ENCODE measurements around the gene GSK3A. TPM values are rescaled to one million over a fixed set of nuclear protein-coding genes. Genes with fewer than 3 reads are reported as not detected.

GSK3A gene
- total and polyA plus RNA-seq, 7 donors, result 48.7 to 117 (median 64.8) TPM

- Histone ChIP-seq H3K9me3 (no peaks in the 10 kb centered on the region), H3K27ac (no peak overlapping the region), H3K27me3 (ENCODE audit: insufficient read depth in 3 of 3, low read length in 2 of 3) (no peaks in the 10 kb centered on the region), H3K36me3 (ENCODE audit: insufficient read depth in 1 of 2, low read depth in 1 of 2) (peaks cover 7 to 96% of the 10 kb centered on the region in 2 donors), H3K4me1 (no peaks in the 10 kb centered on the region), H3K4me3 (no peak overlapping the region)
- DNase-seq (peak in 1 of 2 donors; percentile 23), ATAC-seq (no peak)
- intact Hi-C loops (cut with DNase I), result no loop called here
- WGBS, 3 donors, result 84 to 92% (median 85%) methylated on average over 11 of the region's 11 CpGs
- TF ChIP-seq CTCF (IDR thresholded peaks at IDR 0.05), result no peak
Observed at GRCh38 chr19:42208612-42209011, 33.8 kb downstream of the GSK3A start.

- intact Hi-C loops (cut with DNase I), result no loop called here
- no peak for TF ChIP-seq CTCF (IDR thresholded peaks at IDR 0.05)
- H3K4me3 ChIP-seq, result no peak overlapping the region
- H3K9me3 ChIP-seq, result no peaks in the 10 kb centered on the region
- 82 to 89% (median 85%) methylated on average over 6 of the region's 6 CpGs for WGBS, 3 donors
- ATAC-seq (peak in 1 of 4 donors; percentile 45), DNase-seq (no peak)
- peaks cover 7 to 96% of the 10 kb centered on the region in 2 donors for H3K36me3 ChIP-seq (ENCODE audit: insufficient read depth in 1 of 2, low read depth in 1 of 2)
- H3K27ac ChIP-seq, result no peak overlapping the region
- H3K4me1 ChIP-seq, result no peaks in the 10 kb centered on the region
- H3K27me3 ChIP-seq (ENCODE audit: insufficient read depth in 3 of 3, low read length in 2 of 3), result no peaks in the 10 kb centered on the region
Observed at GRCh38 chr19:42207767-42208271, 34.6 kb downstream of the GSK3A start.

GRCh38 chr19:42206871-42207755, 35.3 kb downstream of the GSK3A start:
- ATAC-seq (peak in 1 of 4 donors; percentile 32), DNase-seq (no peak)
- Histone ChIP-seq H3K4me1 (no peaks in the 10 kb centered on the region), H3K9me3 (no peaks in the 10 kb centered on the region), H3K4me3 (no peak overlapping the region), H3K36me3 (ENCODE audit: insufficient read depth in 1 of 2, low read depth in 1 of 2) (peaks cover 7 to 96% of the 10 kb centered on the region in 2 donors), H3K27me3 (ENCODE audit: insufficient read depth in 3 of 3, low read length in 2 of 3) (no peaks in the 10 kb centered on the region), H3K27ac (no peak overlapping the region)
- WGBS, 3 donors, result 86 to 89% (median 89%) methylated on average over 14 of the region's 14 CpGs
- intact Hi-C loops (cut with DNase I), result no loop called here
- TF ChIP-seq CTCF (IDR thresholded peaks at IDR 0.05), result no peak

- no peak overlapping the region for H3K4me3 ChIP-seq
- H3K9me3 ChIP-seq, result no peaks in the 10 kb centered on the region
- H3K27ac ChIP-seq, result no peak overlapping the region
- intact Hi-C loops (cut with DNase I), result no loop called here
- peaks cover 6 to 89% of the 10 kb centered on the region in 2 donors for H3K36me3 ChIP-seq (ENCODE audit: insufficient read depth in 1 of 2, low read depth in 1 of 2)
- H3K27me3 ChIP-seq (ENCODE audit: insufficient read depth in 3 of 3, low read length in 2 of 3), result no peaks in the 10 kb centered on the region
- H3K4me1 ChIP-seq, result no peaks in the 10 kb centered on the region
- no peak for TF ChIP-seq CTCF (IDR thresholded peaks at IDR 0.05)
- ATAC-seq (no peak), DNase-seq (no peak)
- WGBS, 3 donors, result 85 to 89% (median 85%) methylated on average over 6 of the region's 6 CpGs
Observed at GRCh38 chr19:42204664-42205063, 37.7 kb downstream of the GSK3A start.
